Kidney epithelial cell (primary cell): ENCODE data around the gene DISC1. TPM values are rescaled to one million over a fixed set of nuclear protein-coding genes. Genes with fewer than 3 reads are reported as not detected.

ENCODE experiments used
- DNase-seq: peaks from one replicate; pipeline ENCODE4 v3.0.0-alpha.2; 2010; ENCODE audit warnings: low read depth
- H3K27me3 ChIP-seq: 2 replicates; pipeline ENCODE4 v1.6.0; 2011; ENCODE audit warnings: low read length; ENCODE audit not compliant: control insufficient read depth, insufficient read depth
- H3K36me3 ChIP-seq: 2 replicates; pipeline ENCODE4 v1.5.1; 2011; ENCODE audit warnings: low read length; ENCODE audit not compliant: control insufficient read depth, insufficient read depth
- H3K4me3 ChIP-seq: 2 replicates; pipeline ENCODE4 v1.5.1; 2011; ENCODE audit warnings: low read depth, mild to moderate bottlenecking, control low read depth, low read length
- total RNA-seq: library from RNA; depleted of rRNA; stranded (reverse); fragments of >200 nt; gene quantifications from 2 replicates; pipeline ENCODE4 v1.2.3, GENCODE V29; 2015
- TF ChIP-seq, protein P1 (sequence below): IDR thresholded peaks from 2 replicates; pipeline ENCODE4 v1.5.1; 2011; ENCODE audit warnings: mild to moderate bottlenecking, moderate library complexity, low read length, control low read depth, inconsistent platforms; ENCODE audit not compliant: insufficient read depth, poor library complexity, severe bottlenecking

Gene DISC1
- total RNA-seq, 1 donor from 2014 or later: 5.8 TPM

DNA sequence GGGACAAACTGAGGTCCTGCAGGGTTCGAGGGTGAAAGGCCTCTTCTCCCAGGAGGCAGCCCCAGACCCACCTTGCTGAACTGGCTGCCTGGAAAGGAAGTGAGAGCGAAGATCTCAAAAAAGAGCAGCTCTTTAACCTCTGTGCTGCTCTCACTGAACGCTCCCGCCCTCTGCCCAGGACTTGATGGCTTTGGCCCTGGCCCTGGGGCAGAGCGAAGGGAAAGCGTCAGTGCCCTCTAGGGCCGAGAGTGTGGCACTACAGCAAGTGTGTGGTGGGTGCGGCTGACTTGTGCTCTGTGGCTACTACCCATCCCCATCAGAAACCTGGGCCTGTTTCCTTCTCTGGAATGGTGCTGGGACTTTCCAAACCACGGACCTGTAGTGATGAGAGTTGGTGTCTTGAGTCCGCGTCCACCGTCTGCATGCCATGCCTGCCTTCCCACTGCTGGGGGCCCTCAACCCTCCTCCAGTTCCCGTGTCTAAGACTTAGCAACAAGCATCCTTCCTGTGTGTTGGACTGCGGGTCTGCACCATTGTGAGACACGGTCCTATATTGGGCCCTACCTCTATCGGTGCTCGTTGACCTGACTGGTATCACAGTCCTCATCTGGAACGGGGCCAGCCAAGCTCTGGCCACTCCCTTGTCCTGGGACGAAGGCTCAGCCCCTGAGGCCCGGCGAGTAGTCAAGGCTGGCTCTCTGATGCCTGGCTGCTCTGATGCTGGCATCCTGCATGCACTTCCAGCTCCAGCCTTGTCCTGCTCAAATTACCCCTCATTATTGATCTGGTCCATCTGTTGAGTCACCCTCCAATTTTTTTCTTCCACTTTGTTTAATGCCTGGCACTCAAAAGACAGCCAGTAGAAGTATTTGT lies 180.3 kb downstream of the DISC1 start:
- Histone ChIP-seq H3K36me3 (no peaks in the 10 kb centered on the region), H3K4me3 (no peak overlapping the region), H3K27me3 (no peaks in the 10 kb centered on the region)
- DNase-seq: no peak
- TF ChIP-seq, protein P1, sequence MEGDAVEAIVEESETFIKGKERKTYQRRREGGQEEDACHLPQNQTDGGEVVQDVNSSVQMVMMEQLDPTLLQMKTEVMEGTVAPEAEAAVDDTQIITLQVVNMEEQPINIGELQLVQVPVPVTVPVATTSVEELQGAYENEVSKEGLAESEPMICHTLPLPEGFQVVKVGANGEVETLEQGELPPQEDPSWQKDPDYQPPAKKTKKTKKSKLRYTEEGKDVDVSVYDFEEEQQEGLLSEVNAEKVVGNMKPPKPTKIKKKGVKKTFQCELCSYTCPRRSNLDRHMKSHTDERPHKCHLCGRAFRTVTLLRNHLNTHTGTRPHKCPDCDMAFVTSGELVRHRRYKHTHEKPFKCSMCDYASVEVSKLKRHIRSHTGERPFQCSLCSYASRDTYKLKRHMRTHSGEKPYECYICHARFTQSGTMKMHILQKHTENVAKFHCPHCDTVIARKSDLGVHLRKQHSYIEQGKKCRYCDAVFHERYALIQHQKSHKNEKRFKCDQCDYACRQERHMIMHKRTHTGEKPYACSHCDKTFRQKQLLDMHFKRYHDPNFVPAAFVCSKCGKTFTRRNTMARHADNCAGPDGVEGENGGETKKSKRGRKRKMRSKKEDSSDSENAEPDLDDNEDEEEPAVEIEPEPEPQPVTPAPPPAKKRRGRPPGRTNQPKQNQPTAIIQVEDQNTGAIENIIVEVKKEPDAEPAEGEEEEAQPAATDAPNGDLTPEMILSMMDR: peak; percentile 51

- TF ChIP-seq, protein P1: no peak
- DNase-seq: no peak
- no peaks in the 10 kb centered on the region for H3K36me3 ChIP-seq
- H3K27me3 ChIP-seq: no peaks in the 10 kb centered on the region
- no peak overlapping the region for H3K4me3 ChIP-seq
These were observed 181.0 kb downstream of the DISC1 start for GRCh38 chr1:231807541-231807940.

GRCh38 chr1:231808116-231808515 lies 181.5 kb downstream of the DISC1 start:
- Histone ChIP-seq H3K27me3 (no peaks in the 10 kb centered on the region), H3K4me3 (no peak overlapping the region), H3K36me3 (no peaks in the 10 kb centered on the region)
- no peak for DNase-seq
- TF ChIP-seq, protein P1: no peak

- Histone ChIP-seq H3K27me3 (no peaks in the 10 kb centered on the region), H3K36me3 (no peaks in the 10 kb centered on the region), H3K4me3 (no peak overlapping the region)
- TF ChIP-seq, protein P1: no peak
- no peak for DNase-seq
These were observed 182.4 kb downstream of the DISC1 start for GRCh38 chr1:231808990-231809389.

- no peak for DNase-seq
- Histone ChIP-seq H3K4me3 (no peak overlapping the region), H3K36me3 (no peaks in the 10 kb centered on the region), H3K27me3 (no peaks in the 10 kb centered on the region)
- TF ChIP-seq, protein P1: no peak
These were observed 183.8 kb downstream of the DISC1 start for GRCh38 chr1:231810415-231810814.
